Sigmoid colon (tissue), 4 donors: ENCODE data around the gene KRTAP4-7.

Source experiments
- EP300 ChIP-seq, 4 donors: sonication (generic); formaldehyde crosslinking; IDR thresholded peaks; one replicate each; pipeline ENCODE4 v1.6.1; 2017; ENCODE audit warnings: antibody characterized with exemption in 4 of 4
- TF ChIP-seq, protein P1 (sequence below), 4 experiments: fragments of 450-650 bp in 3 of 4; fragments of 200-600 bp in 1 of 4; IDR thresholded peaks; one replicate each; pipeline ENCODE4 v1.5.1; 2016 to 2019; ENCODE audit warnings: antibody characterized with exemption in 4 of 4, mild to moderate bottlenecking in 3 of 4, moderate library complexity in 2 of 4

DNA sequence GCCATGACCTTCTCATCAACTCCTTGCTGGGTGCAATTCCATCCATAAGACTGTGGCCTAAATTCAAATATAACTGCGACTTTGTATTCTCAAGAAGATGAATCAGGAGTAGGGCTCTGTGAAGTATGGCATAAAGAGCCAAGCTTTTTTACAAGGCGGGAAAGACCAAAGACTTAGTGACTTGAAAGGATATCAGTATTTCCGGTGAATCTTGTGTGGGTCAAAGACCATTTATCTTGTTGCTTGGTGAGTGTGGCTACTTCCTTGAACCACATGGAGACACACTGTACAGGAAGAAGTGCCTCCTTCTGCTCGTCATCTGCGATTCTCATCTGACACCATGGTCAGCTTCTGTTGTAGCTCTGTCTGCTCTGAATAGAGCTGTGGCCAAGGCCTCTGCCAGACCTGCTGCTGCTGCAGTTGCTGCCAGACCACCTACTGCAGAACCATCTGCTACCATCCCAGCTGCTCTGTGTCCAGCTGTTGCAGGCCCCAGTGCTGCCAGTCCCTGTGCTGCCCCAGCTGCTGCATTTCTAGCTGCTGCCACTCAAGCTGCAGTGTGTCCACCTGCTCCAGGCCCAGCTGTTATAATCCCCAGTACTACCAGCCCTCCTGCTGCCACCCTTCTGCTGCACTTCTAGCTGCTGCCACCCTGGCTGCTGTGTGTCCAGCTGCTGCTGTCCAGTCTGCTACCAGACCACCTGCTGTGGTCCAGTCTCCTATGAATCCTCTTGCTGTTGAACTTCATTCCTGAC is 12.2 kb upstream of the KRTAP4-7 start:
- TF ChIP-seq EP300 (IDR thresholded peaks at IDR 0.05): no peak
- TF ChIP-seq, protein P1, sequence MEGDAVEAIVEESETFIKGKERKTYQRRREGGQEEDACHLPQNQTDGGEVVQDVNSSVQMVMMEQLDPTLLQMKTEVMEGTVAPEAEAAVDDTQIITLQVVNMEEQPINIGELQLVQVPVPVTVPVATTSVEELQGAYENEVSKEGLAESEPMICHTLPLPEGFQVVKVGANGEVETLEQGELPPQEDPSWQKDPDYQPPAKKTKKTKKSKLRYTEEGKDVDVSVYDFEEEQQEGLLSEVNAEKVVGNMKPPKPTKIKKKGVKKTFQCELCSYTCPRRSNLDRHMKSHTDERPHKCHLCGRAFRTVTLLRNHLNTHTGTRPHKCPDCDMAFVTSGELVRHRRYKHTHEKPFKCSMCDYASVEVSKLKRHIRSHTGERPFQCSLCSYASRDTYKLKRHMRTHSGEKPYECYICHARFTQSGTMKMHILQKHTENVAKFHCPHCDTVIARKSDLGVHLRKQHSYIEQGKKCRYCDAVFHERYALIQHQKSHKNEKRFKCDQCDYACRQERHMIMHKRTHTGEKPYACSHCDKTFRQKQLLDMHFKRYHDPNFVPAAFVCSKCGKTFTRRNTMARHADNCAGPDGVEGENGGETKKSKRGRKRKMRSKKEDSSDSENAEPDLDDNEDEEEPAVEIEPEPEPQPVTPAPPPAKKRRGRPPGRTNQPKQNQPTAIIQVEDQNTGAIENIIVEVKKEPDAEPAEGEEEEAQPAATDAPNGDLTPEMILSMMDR (IDR thresholded peaks at IDR 0.05): no peak
